Mucosa of rectum (tissue), 2 donors: Measurements from ENCODE around the gene MYB.
"Not testable (repeated sequence)": the region's sequence is repeated elsewhere in the genome, so short reads cannot be mapped to it uniquely, and the experiment has no call there.

Experiments used
- H3K27ac ChIP-seq, 2 donors: one replicate each; pipeline ENCODE4 v1.7.0; 2013; ENCODE audit warnings: inconsistent platforms in 2 of 2, low read depth in 2 of 2, low read length in 2 of 2
- H3K27me3 ChIP-seq, 2 donors: one replicate each; pipeline ENCODE4 v1.7.0; 2013; ENCODE audit warnings: low read length in 2 of 2; ENCODE audit not compliant: control insufficient read depth in 2 of 2, insufficient read depth in 2 of 2
- H3K36me3 ChIP-seq, 2 donors: one replicate each; pipeline ENCODE4 v1.7.0; 2013; ENCODE audit warnings: low read length in 2 of 2; ENCODE audit not compliant: control insufficient read depth in 2 of 2, insufficient read depth in 2 of 2
- H3K4me1 ChIP-seq, 2 donors: one replicate each; pipeline ENCODE4 v1.7.0; 2013; ENCODE audit warnings: low read length in 2 of 2, mild to moderate bottlenecking in 1 of 2; ENCODE audit not compliant: control insufficient read depth in 2 of 2, insufficient read depth in 2 of 2
- H3K4me3 ChIP-seq, 2 donors: one replicate each; pipeline ENCODE4 v1.7.0; 2013; ENCODE audit warnings: low read length in 2 of 2
- H3K9ac ChIP-seq, 2 donors: one replicate each; pipeline ENCODE4 v1.7.0; 2013; ENCODE audit warnings: low read length in 2 of 2, low read depth in 1 of 2, mild to moderate bottlenecking in 1 of 2
- H3K9me3 ChIP-seq, 2 donors: one replicate each; pipeline ENCODE4 v1.7.0; 2013; ENCODE audit warnings: low read length in 2 of 2; ENCODE audit not compliant: control insufficient read depth in 2 of 2
- donor health status: healthy.
- donor health status: Normal muscosa, but diverticular disease.

MYB gene

GRCh38 chr6:135180542-135181332, at the start of gene MYB:
MYB (plus strand) TSS chr6:135181308; CDS start chr6:135181514, 206 bp downstream.
- no peaks in the 10 kb centered on the region for H3K9me3 ChIP-seq
- H3K9ac ChIP-seq: peak within 1 kb of the TSS; percentile 75 to 84
- no peaks in the 10 kb centered on the region for H3K36me3 ChIP-seq
- peak within 1 kb of the TSS; percentile 84 to 92 for H3K4me3 ChIP-seq
- peaks cover 2 to 3% of the 10 kb centered on the region in 2 donors for H3K27me3 ChIP-seq
- H3K27ac ChIP-seq: peak within 1 kb of the TSS; percentile 83 to 85
- H3K4me1 ChIP-seq: peaks cover 6 to 9% of the 10 kb centered on the region in 2 donors

DNA sequence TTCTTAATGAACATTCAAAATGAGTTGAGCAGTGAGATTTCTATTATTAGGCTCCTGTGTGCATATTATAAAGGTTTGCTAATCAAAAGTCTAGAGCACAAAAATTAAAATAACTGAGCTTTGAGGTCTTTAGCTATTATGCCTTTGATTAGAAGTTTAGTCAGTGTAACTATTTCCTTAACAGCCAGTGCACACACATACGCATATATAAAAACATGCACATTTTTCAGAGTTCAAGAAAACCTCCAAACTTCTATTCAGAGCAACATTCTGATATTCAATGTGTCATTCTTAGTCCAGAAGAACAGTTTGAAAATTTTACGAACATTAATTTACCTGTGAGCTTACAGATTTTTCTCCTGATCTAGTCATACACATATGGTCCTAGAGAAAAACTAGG, 48.3 kb upstream of the MYB start:
- Histone ChIP-seq H3K4me1 (no peaks in the 10 kb centered on the region), H3K36me3 (no peaks in the 10 kb centered on the region), H3K9me3 (no peaks in the 10 kb centered on the region), H3K9ac (no peak overlapping the region), H3K4me3 (no peak overlapping the region), H3K27me3 (no peaks in the 10 kb centered on the region), H3K27ac (no peak overlapping the region)

- Histone ChIP-seq H3K9me3 (no peaks in the 10 kb centered on the region), H3K36me3 (no peaks in the 10 kb centered on the region), H3K4me3 (no peak overlapping the region), H3K4me1 (no peaks in the 10 kb centered on the region), H3K9ac (no peak overlapping the region), H3K27me3 (no peaks in the 10 kb centered on the region), H3K27ac (no peak overlapping the region)
These were observed 45.3 kb upstream of the MYB start for GRCh38 chr6:135135835-135136234.

- Histone ChIP-seq H3K4me1 (no peaks in the 10 kb centered on the region), H3K4me3 (no peak overlapping the region), H3K9ac (no peak overlapping the region), H3K9me3 (no peaks in the 10 kb centered on the region), H3K27me3 (no peaks in the 10 kb centered on the region), H3K36me3 (no peaks in the 10 kb centered on the region), H3K27ac (no peak overlapping the region)
These were observed 43.3 kb upstream of the MYB start for GRCh38 chr6:135137826-135138225.

DNA sequence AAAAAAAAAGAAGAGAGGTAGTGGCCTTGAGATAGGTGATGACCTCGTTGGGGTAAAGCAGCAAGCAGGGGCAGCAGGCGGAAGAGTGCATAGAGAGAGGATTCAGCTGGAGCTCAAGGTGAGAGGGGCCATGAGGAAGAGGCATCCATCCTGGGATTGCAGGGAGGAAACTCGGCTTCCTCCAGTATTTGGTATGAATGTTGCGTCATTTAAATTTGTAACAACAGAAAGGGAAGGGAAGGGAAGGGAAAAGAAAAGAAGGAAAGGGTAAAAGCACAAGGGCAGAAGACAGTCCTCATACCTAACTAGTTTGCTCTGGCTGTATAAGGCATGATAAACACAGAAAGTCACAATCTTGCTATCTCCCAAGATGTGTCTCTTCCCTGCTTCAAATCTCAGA, 39.9 kb upstream of the MYB start:
- Histone ChIP-seq H3K4me1 (peaks cover 0 to 3% of the 10 kb centered on the region in 2 donors), H3K4me3 (no peak overlapping the region), H3K36me3 (no peaks in the 10 kb centered on the region), H3K9me3 (no peaks in the 10 kb centered on the region), H3K27me3 (no peaks in the 10 kb centered on the region), H3K27ac (no peak overlapping the region), H3K9ac (no peak overlapping the region)

DNA sequence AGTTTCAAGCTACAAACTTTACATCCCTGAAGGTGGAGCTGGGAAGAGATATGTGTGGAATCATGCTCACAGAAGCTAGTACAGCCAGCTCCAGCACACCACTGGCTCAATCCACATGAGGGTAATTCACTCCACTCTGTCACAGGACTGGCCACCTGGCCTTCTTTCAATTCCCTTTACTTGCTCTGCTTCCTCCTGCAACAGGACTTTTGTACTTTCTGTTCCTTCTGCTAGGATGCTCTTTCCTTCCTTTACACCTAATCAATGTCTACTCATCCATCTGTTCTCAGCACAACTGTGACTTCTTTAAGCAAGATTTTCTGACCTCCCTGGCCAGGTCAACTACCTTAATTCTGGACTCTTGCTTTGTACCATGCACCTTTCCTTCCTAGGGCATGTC, 39.4 kb upstream of the MYB start:
- Histone ChIP-seq H3K9ac (no peak overlapping the region), H3K27me3 (no peaks in the 10 kb centered on the region), H3K27ac (no peak overlapping the region), H3K36me3 (no peaks in the 10 kb centered on the region), H3K9me3 (no peaks in the 10 kb centered on the region), H3K4me1 (peaks cover 0 to 3% of the 10 kb centered on the region in 2 donors), H3K4me3 (no peak overlapping the region)

DNA sequence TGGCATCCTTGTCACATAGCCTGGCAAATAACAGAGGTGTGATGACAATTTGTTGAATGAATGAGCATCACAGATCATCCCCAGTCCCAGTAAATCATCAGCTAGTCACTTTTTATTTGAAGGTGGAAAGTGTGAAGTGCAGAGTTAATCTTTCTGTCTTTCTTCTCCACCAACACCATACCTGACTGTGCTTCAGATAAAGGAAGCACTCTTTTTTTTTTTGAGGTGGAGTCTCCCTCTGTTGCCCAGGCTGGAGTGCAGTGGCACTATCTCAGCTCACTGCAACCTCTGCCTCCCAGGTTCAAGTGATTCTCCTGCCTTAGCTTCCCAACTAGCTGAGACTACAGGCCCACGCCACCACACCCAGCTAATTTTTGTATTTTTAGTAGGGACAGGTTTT, 38.9 kb upstream of the MYB start:
- H3K27ac ChIP-seq, H3K27me3 ChIP-seq, H3K9ac ChIP-seq, H3K4me1 ChIP-seq, H3K9me3 ChIP-seq, H3K36me3 ChIP-seq, H3K4me3 ChIP-seq: not testable (repeated sequence)

DNA sequence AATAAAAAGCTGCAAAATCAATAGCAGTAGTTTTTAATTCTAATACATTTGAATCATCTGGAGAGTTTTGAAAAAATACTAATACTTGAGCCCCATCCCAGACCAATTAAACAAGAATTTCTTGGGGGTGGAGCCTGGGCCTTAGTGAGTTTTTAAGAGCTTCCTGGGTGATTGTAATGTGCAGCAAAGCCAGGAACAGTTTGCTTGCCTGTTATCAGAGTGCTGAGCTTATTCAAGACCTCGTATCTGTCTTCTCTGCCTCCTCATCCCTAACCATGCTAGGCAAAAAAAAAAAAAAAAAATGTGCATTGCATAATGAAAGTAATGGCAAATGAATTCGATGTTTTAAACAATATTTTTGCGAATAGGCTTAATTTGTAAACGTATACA, 36.4 kb upstream of the MYB start:
- H3K4me1 ChIP-seq: peaks cover 0 to 3% of the 10 kb centered on the region in 2 donors
- no peak overlapping the region for H3K9ac ChIP-seq
- no peak overlapping the region for H3K4me3 ChIP-seq
- H3K27ac ChIP-seq: no peak overlapping the region
- H3K27me3 ChIP-seq: no peaks in the 10 kb centered on the region
- H3K9me3 ChIP-seq: no peaks in the 10 kb centered on the region
- H3K36me3 ChIP-seq: no peaks in the 10 kb centered on the region

GRCh38 chr6:135145063-135145800, 35.9 kb upstream of the MYB start:
- Histone ChIP-seq H3K36me3 (no peaks in the 10 kb centered on the region), H3K4me3 (no peak overlapping the region), H3K27me3 (no peaks in the 10 kb centered on the region), H3K9me3 (no peaks in the 10 kb centered on the region), H3K4me1 (peaks cover 0 to 3% of the 10 kb centered on the region in 2 donors), H3K27ac (no peak overlapping the region), H3K9ac (no peak overlapping the region)

DNA sequence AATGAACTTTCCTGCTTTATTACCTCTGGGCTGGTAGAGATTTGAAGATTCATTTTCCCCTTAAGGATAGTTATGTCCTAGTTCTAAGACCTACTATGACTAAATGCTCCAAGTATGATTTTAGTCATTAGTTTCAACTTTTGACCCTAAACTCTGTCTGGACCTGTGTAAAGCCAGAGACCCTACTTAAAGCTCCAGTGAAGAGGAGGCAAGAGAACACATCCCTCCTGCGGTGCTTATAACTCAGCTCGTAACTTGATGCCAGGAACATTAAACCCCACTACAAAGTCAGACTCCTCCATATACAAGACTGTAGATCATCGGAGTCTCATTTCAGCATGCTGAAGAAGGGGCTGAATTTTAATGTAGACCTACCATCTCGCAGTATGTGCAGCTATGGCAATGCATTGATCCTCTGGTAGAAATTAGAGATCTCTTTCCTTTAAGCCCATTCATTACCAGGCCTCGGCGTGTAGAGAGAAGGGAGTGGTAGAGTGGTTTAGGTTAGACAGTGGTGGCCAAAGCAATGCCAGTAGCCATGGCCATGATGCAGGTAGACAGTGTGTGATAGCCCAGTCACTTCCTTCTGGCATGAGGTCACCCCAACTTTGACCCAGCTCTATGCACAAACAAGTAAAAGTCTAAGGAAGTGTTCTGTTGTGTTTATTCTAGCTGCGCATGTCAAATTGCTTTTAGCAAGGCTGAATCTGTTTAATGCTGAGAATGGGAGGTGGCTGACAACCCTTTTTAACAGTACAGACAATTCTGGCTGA, 34.8 kb upstream of the MYB start:
- H3K27ac ChIP-seq: no peak overlapping the region
- no peak overlapping the region for H3K9ac ChIP-seq
- no peaks in the 10 kb centered on the region for H3K9me3 ChIP-seq
- H3K27me3 ChIP-seq: no peaks in the 10 kb centered on the region
- H3K36me3 ChIP-seq: no peaks in the 10 kb centered on the region
- H3K4me1 ChIP-seq: peaks cover 0 to 3% of the 10 kb centered on the region in 2 donors
- no peak overlapping the region for H3K4me3 ChIP-seq
